Measurements from ENCODE around the gene KCNK3.
"Not testable (repeated sequence)": the region's sequence is repeated elsewhere in the genome, so short reads cannot be mapped to it uniquely, and the experiment has no call there.

KCNK3 gene

DNA sequence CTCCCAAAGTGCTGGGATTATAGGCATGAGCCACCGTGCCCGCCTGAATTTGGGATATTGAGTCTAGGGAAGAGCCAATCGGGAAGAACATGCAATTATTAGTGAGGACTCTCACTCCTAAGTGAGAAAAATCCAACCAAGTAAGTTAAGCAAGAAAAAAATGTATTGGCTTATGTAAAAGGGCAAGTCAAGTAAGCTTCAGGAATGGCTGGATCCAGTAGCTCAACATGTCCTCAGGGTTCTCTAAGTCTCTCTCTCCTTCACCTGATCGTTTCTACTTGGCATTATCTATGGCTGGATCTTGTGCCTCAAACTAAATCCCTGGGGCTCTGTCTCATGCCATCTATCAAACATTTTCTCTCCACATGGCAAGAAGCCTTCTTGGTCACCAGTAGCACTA is 35.3 kb upstream of the KCNK3 start:
- in situ Hi-C loops (cut with HindIII; ENCODE audit: low pct_ligation_motif_present, low sequenced_read_pairs) = no loop called here
- TF ChIP-seq, protein P1, sequence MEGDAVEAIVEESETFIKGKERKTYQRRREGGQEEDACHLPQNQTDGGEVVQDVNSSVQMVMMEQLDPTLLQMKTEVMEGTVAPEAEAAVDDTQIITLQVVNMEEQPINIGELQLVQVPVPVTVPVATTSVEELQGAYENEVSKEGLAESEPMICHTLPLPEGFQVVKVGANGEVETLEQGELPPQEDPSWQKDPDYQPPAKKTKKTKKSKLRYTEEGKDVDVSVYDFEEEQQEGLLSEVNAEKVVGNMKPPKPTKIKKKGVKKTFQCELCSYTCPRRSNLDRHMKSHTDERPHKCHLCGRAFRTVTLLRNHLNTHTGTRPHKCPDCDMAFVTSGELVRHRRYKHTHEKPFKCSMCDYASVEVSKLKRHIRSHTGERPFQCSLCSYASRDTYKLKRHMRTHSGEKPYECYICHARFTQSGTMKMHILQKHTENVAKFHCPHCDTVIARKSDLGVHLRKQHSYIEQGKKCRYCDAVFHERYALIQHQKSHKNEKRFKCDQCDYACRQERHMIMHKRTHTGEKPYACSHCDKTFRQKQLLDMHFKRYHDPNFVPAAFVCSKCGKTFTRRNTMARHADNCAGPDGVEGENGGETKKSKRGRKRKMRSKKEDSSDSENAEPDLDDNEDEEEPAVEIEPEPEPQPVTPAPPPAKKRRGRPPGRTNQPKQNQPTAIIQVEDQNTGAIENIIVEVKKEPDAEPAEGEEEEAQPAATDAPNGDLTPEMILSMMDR (IDR thresholded peaks at IDR 0.05; ENCODE audit: low read depth, low read length, missing control alignments) = no peak

GRCh38 chr2:26658691-26659346 is 33.7 kb upstream of the KCNK3 start:
- in situ Hi-C loops (cut with HindIII; ENCODE audit: low pct_ligation_motif_present, low sequenced_read_pairs) = no loop called here
- DNase-seq = no peak
- no peak overlapping the region for H3K4me3 ChIP-seq (ENCODE audit: low read depth, low read length)
- H3K27ac ChIP-seq = no peak overlapping the region
- no peaks in the 10 kb centered on the region for H3K27me3 ChIP-seq (replicated peaks)
- TF ChIP-seq, protein P1 (IDR thresholded peaks at IDR 0.05; ENCODE audit: low read depth, low read length, missing control alignments) = no peak
- no peaks in the 10 kb centered on the region for H3K36me3 ChIP-seq (replicated peaks)

More for the DNA sequence above, 35.3 kb upstream of the KCNK3 start:
- Histone ChIP-seq H3K4me3 (ENCODE audit: low read depth, low read length) (no peak overlapping the region), H3K36me3 (replicated peaks) (no peaks in the 10 kb centered on the region), H3K27me3 (replicated peaks) (no peaks in the 10 kb centered on the region), H3K27ac (no peak overlapping the region)
- no peak for DNase-seq

DNA sequence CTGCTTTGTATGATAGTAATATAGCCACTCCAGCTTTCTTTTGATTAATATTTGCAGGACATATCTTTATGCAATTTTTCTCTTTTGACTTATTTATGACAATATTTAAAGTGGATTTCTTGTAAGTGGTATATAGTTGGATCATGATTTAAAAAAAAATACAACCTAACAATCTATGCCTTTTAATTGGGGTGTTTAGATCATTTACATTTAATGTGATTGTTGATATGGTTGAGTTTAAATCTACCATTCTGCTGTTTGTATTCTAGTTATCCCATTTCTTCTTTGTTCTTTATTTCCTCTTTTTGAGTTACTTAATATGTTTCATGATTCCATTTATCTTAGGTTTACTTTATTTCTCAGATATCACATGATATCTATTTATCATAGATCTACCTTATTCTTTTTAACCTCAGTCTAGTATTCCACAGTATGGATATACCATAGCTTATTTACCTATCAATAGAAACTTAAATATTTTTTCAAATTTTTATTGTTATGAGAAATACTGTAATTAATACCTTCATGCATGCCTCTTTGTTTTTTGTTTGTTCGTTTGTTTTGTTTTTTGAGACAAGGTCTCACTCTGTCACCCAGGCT is 32.1 kb upstream of the KCNK3 start:
- no peaks in the 10 kb centered on the region for H3K36me3 ChIP-seq (replicated peaks)
- DNase-seq = no peak
- TF ChIP-seq, protein P1 (IDR thresholded peaks at IDR 0.05; ENCODE audit: low read depth, low read length, missing control alignments) = no peak
- no peak overlapping the region for H3K27ac ChIP-seq
- no peaks in the 10 kb centered on the region for H3K27me3 ChIP-seq (replicated peaks)
- no peak overlapping the region for H3K4me3 ChIP-seq (ENCODE audit: low read depth, low read length)
- in situ Hi-C loops (cut with HindIII; ENCODE audit: low pct_ligation_motif_present, low sequenced_read_pairs) = no loop called here

DNA sequence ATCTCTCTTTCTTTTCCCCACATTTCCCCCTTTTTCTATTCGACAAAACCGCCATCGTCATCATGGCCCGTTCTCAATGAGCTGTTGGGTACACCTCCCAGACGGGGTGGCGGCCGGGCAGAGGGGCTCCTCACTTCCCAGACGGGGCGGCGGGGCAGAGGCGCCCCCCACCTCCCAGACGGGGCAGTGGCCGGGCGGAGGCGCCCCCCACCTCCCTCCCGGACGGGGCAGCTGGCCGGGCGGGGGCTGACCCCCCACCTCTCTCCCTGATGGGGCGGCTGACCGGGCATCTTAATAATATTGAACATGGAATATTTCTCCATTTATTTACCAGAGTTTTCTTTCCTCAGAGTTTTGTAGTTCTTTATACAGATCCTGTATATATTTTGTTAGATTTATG is 27.2 kb upstream of the KCNK3 start:
- DNase-seq; H3K27ac ChIP-seq; in situ Hi-C loops (cut with HindIII; ENCODE audit: low pct_ligation_motif_present, low sequenced_read_pairs): not testable (repeated sequence)

GRCh38 chr2:26666671-26667070 is 25.9 kb upstream of the KCNK3 start:
- Histone ChIP-seq H3K36me3 (replicated peaks) (no peaks in the 10 kb centered on the region), H3K27ac (no peak overlapping the region), H3K4me3 (ENCODE audit: low read depth, low read length) (no peak overlapping the region), H3K27me3 (replicated peaks) (peaks cover 13% of the 10 kb centered on the region)
- DNase-seq = no peak
- in situ Hi-C loops (cut with HindIII; ENCODE audit: low pct_ligation_motif_present, low sequenced_read_pairs) = no loop called here
- TF ChIP-seq, protein P1 (IDR thresholded peaks at IDR 0.05; ENCODE audit: low read depth, low read length, missing control alignments) = no peak

More for the DNA sequence above, 27.2 kb upstream of the KCNK3 start:
- H3K4me3 ChIP-seq (ENCODE audit: low read depth, low read length); H3K36me3 ChIP-seq (replicated peaks); H3K27me3 ChIP-seq (replicated peaks): not testable (repeated sequence)

DNA sequence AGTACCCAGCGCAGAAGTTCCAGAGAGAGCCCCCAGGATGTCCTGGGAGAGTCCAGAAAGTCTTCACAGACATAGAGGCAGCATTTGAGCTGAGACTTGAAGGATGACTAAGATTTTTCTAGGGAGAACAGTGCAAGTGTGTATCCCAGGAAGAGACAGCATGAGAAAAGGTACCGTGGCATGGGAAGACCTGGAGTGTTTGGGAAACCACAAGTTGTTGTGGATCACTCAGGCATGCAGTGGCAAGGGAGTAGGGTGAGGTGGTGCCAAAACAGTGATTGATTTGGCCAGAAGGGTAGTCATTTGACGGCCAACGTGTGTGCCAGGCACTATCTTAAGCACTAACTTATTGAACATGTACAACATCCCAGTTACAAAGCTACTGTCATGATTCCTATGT is 24.5 kb upstream of the KCNK3 start:
- TF ChIP-seq, protein P1 (IDR thresholded peaks at IDR 0.05; ENCODE audit: low read depth, low read length, missing control alignments) = no peak

More for the DNA sequence above, 24.5 kb upstream of the KCNK3 start:
- no peaks in the 10 kb centered on the region for H3K36me3 ChIP-seq (replicated peaks)
- peaks cover 19% of the 10 kb centered on the region for H3K27me3 ChIP-seq (replicated peaks)
- no peak for DNase-seq
- no peak overlapping the region for H3K27ac ChIP-seq
- H3K4me3 ChIP-seq (ENCODE audit: low read depth, low read length) = no peak overlapping the region
- in situ Hi-C loops (cut with HindIII; ENCODE audit: low pct_ligation_motif_present, low sequenced_read_pairs) = no loop called here
